ENCODE results near the gene ZP2.
A peak's percentile ranks its signal among the peaks of the same experiment; 100 is the strongest.
"Not testable (repeated sequence)": the region's sequence is repeated elsewhere in the genome, so short reads cannot be mapped to it uniquely, and the experiment has no call there.

The ZP2 gene

GRCh38 chr16:21179126-21179982, 32.0 kb downstream of the ZP2 start:
- DNase-seq (ENCODE audit: insufficient read length, low spot score) (no peak), FAIRE-seq (no peak)

- FAIRE-seq: no peak
Observed at GRCh38 chr16:21175397-21175796, 36.0 kb downstream of the ZP2 start.

GRCh38 chr16:21172650-21173049, 38.7 kb downstream of the ZP2 start:
- DNase-seq (ENCODE audit: insufficient read length, low spot score) (no peak), FAIRE-seq (no peak)

More at GRCh38 chr16:21175397-21175796, 36.0 kb downstream of the ZP2 start:
- DNase-seq (ENCODE audit: insufficient read length, low spot score): no peak

GRCh38 chr16:21170116-21170515, 41.3 kb downstream of the ZP2 start:
- FAIRE-seq; DNase-seq (ENCODE audit: insufficient read length, low spot score): not testable (repeated sequence)

- DNase-seq (ENCODE audit: insufficient read length, low spot score) (no peak), FAIRE-seq (no peak)
Observed at GRCh38 chr16:21169249-21169981, 42.0 kb downstream of the ZP2 start.

- DNase-seq (ENCODE audit: insufficient read length, low spot score) (no peak), FAIRE-seq (no peak)
Observed at GRCh38 chr16:21167929-21168602, 43.3 kb downstream of the ZP2 start.

GRCh38 chr16:21167360-21167759, 44.0 kb downstream of the ZP2 start:
- DNase-seq (ENCODE audit: insufficient read length, low spot score): peak; percentile 41
- no peak for FAIRE-seq

GRCh38 chr16:21166561-21166961, 44.8 kb downstream of the ZP2 start:
- no peak for DNase-seq (ENCODE audit: insufficient read length, low spot score)

GRCh38 chr16:21164521-21165168, 46.7 kb downstream of the ZP2 start:
- FAIRE-seq (no peak), DNase-seq (ENCODE audit: insufficient read length, low spot score) (no peak)

More at GRCh38 chr16:21166561-21166961, 44.8 kb downstream of the ZP2 start:
- no peak for FAIRE-seq

GRCh38 chr16:21163576-21163975, 47.8 kb downstream of the ZP2 start:
- DNase-seq (ENCODE audit: insufficient read length, low spot score) (no peak), FAIRE-seq (no peak)

GRCh38 chr16:21162661-21163151, 48.7 kb downstream of the ZP2 start:
- FAIRE-seq: no peak

GRCh38 chr16:21161211-21161610, 50.2 kb downstream of the ZP2 start:
- DNase-seq (ENCODE audit: insufficient read length, low spot score): no peak
- FAIRE-seq: no peak

More at GRCh38 chr16:21162661-21163151, 48.7 kb downstream of the ZP2 start:
- no peak for DNase-seq (ENCODE audit: insufficient read length, low spot score)

- FAIRE-seq (no peak), DNase-seq (ENCODE audit: insufficient read length, low spot score) (no peak)
Observed at GRCh38 chr16:21160276-21160675, 51.1 kb downstream of the ZP2 start.

- FAIRE-seq: no peak
- no peak for DNase-seq (ENCODE audit: insufficient read length, low spot score)
Observed at GRCh38 chr16:21159281-21159951, 52.0 kb downstream of the ZP2 start.

GRCh38 chr16:21158208-21159110, 52.9 kb downstream of the ZP2 start, which contains the start of gene LDAF1:
Gene LDAF1 (plus strand): TSS chr16:21158674. CDS start chr16:21161183, 2,509 bp downstream.
- no peak for FAIRE-seq
- peak; percentile 65 for DNase-seq (ENCODE audit: insufficient read length, low spot score)

GRCh38 chr16:21157632-21158031, 53.7 kb downstream of the ZP2 start:
- DNase-seq (ENCODE audit: insufficient read length, low spot score) (no peak), FAIRE-seq (no peak)

GRCh38 chr16:21156767-21157467, 54.5 kb downstream of the ZP2 start:
- FAIRE-seq: no peak
- peak; percentile 73 for DNase-seq (ENCODE audit: insufficient read length, low spot score)

- DNase-seq (ENCODE audit: insufficient read length, low spot score); FAIRE-seq: not testable (repeated sequence)
Observed at GRCh38 chr16:21156011-21156410, 55.4 kb downstream of the ZP2 start.
